Activated T-cell treated with anti-CD3 and anti-CD28 coated beads, Interleukin-2, amount 50 U/mL, for 4 hours (primary cell): Measurements from ENCODE around the gene EHD1. TPM values are rescaled to one million over a fixed set of nuclear protein-coding genes. Genes with fewer than 3 reads are reported as not detected.

Experiments
- ATAC-seq, 2 donors: fragments of 200-7000 bp; cut with Tn5 transposase; one replicate each; pipeline ENCODE4 v1.10.0; 2021
- DNase-seq: peaks from one replicate; pipeline ENCODE4 v3.0.0-alpha.2; 2020
- H3K27me3 Mint-ChIP-seq: one replicate; pipeline ENCODE4 v1.8.0; 2021; ENCODE audit warnings: low read depth, mixed read lengths
- H3K36me3 Mint-ChIP-seq: one replicate; pipeline ENCODE4 v1.8.0; 2022; ENCODE audit warnings: mixed read lengths; ENCODE audit not compliant: insufficient read depth
- H3K4me1 Mint-ChIP-seq: one replicate; pipeline ENCODE4 v1.8.0; 2021; ENCODE audit warnings: low read depth, mixed read lengths
- H3K4me3 Mint-ChIP-seq: one replicate; pipeline ENCODE4 v1.8.0; 2021; ENCODE audit warnings: mild to moderate bottlenecking, moderate library complexity, mixed read lengths
- H3K9me3 Mint-ChIP-seq: one replicate; pipeline ENCODE4 v1.8.0; 2021; ENCODE audit warnings: mixed read lengths
- total RNA-seq, 3 donors: library from RNA; stranded (reverse); gene quantifications; one replicate each; pipeline ENCODE4 v1.2.1, GENCODE V29; 2021

Gene EHD1
- total RNA-seq, 3 donors from 2014 or later = 86.3 to 121 (median 108) TPM

- Mint-ChIP-seq H3K36me3 (peaks cover 16% of the 10 kb centered on the region), H3K4me1 (peaks cover 14% of the 10 kb centered on the region)
- ATAC-seq = no peak
These were observed 22.4 kb upstream of the EHD1 start for GRCh38 chr11:64900774-64901173.

GRCh38 chr11:64900263-64900678 lies 21.9 kb upstream of the EHD1 start:
- H3K4me3 Mint-ChIP-seq = peak overlapping the region; percentile 48
- ATAC-seq (peak; percentile 100), DNase-seq (peak; percentile 60)

More at GRCh38 chr11:64900774-64901173, 22.4 kb upstream of the EHD1 start:
- Mint-ChIP-seq H3K9me3 (no peaks in the 10 kb centered on the region), H3K4me3 (no peak overlapping the region), H3K27me3 (no peaks in the 10 kb centered on the region)
- DNase-seq = no peak

GRCh38 chr11:64898541-64898940 lies 20.1 kb upstream of the EHD1 start:
- DNase-seq = no peak
- no peak for ATAC-seq
- no peak overlapping the region for H3K4me3 Mint-ChIP-seq
- H3K36me3 Mint-ChIP-seq = peaks cover 16% of the 10 kb centered on the region
- H3K4me1 Mint-ChIP-seq = peaks cover 16% of the 10 kb centered on the region
- no peaks in the 10 kb centered on the region for H3K9me3 Mint-ChIP-seq
- no peaks in the 10 kb centered on the region for H3K27me3 Mint-ChIP-seq

More at GRCh38 chr11:64900263-64900678, 21.9 kb upstream of the EHD1 start:
- Mint-ChIP-seq H3K4me1 (peaks cover 14% of the 10 kb centered on the region), H3K27me3 (no peaks in the 10 kb centered on the region), H3K36me3 (peaks cover 16% of the 10 kb centered on the region), H3K9me3 (no peaks in the 10 kb centered on the region)

GRCh38 chr11:64898076-64898445 lies 19.6 kb upstream of the EHD1 start:
- Mint-ChIP-seq H3K36me3 (peaks cover 16% of the 10 kb centered on the region), H3K27me3 (no peaks in the 10 kb centered on the region), H3K4me3 (no peak overlapping the region), H3K4me1 (peaks cover 16% of the 10 kb centered on the region), H3K9me3 (no peaks in the 10 kb centered on the region)
- no peak for ATAC-seq
- DNase-seq = no peak

- H3K4me3 Mint-ChIP-seq = no peak overlapping the region
- H3K36me3 Mint-ChIP-seq = peaks cover 16% of the 10 kb centered on the region
- DNase-seq = no peak
- no peak for ATAC-seq
- no peaks in the 10 kb centered on the region for H3K9me3 Mint-ChIP-seq
- H3K27me3 Mint-ChIP-seq = no peaks in the 10 kb centered on the region
- peaks cover 16% of the 10 kb centered on the region for H3K4me1 Mint-ChIP-seq
These were observed 19.1 kb upstream of the EHD1 start for GRCh38 chr11:64897381-64898075.

GRCh38 chr11:64896448-64897022 lies 18.1 kb upstream of the EHD1 start:
- H3K27me3 Mint-ChIP-seq = no peaks in the 10 kb centered on the region

GRCh38 chr11:64894812-64895452 lies 16.5 kb upstream of the EHD1 start:
- H3K36me3 Mint-ChIP-seq = peaks cover 7% of the 10 kb centered on the region
- peaks cover 6% of the 10 kb centered on the region for H3K4me1 Mint-ChIP-seq
- H3K9me3 Mint-ChIP-seq = no peaks in the 10 kb centered on the region
- no peaks in the 10 kb centered on the region for H3K27me3 Mint-ChIP-seq
- no peak overlapping the region for H3K4me3 Mint-ChIP-seq
- ATAC-seq (no peak), DNase-seq (no peak)

More at GRCh38 chr11:64896448-64897022, 18.1 kb upstream of the EHD1 start:
- Mint-ChIP-seq H3K36me3 (peaks cover 11% of the 10 kb centered on the region), H3K9me3 (no peaks in the 10 kb centered on the region), H3K4me3 (no peak overlapping the region), H3K4me1 (peaks cover 15% of the 10 kb centered on the region)
- ATAC-seq (no peak), DNase-seq (no peak)

GRCh38 chr11:64894070-64894811 lies 15.8 kb upstream of the EHD1 start:
- H3K4me3 Mint-ChIP-seq = no peak overlapping the region
- peaks cover 2% of the 10 kb centered on the region for H3K4me1 Mint-ChIP-seq
- H3K36me3 Mint-ChIP-seq = peaks cover 3% of the 10 kb centered on the region
- no peaks in the 10 kb centered on the region for H3K27me3 Mint-ChIP-seq
- DNase-seq (peak; percentile 93), ATAC-seq (peak; percentile 97)
- no peaks in the 10 kb centered on the region for H3K9me3 Mint-ChIP-seq

GRCh38 chr11:64893194-64894069 lies 15.0 kb upstream of the EHD1 start:
- no peaks in the 10 kb centered on the region for H3K27me3 Mint-ChIP-seq
- H3K4me1 Mint-ChIP-seq = peaks cover 2% of the 10 kb centered on the region
- H3K9me3 Mint-ChIP-seq = no peaks in the 10 kb centered on the region
- peaks cover 2% of the 10 kb centered on the region for H3K36me3 Mint-ChIP-seq
- ATAC-seq = no peak
- H3K4me3 Mint-ChIP-seq = no peak overlapping the region
- no peak for DNase-seq

GRCh38 chr11:64892838-64893193 lies 14.4 kb upstream of the EHD1 start:
- Mint-ChIP-seq H3K4me3 (no peak overlapping the region), H3K9me3 (no peaks in the 10 kb centered on the region)
- no peak for DNase-seq

GRCh38 chr11:64892411-64892831 lies 14.0 kb upstream of the EHD1 start:
- Mint-ChIP-seq H3K4me1 (peaks cover 8% of the 10 kb centered on the region), H3K4me3 (no peak overlapping the region), H3K27me3 (no peaks in the 10 kb centered on the region), H3K9me3 (no peaks in the 10 kb centered on the region), H3K36me3 (peaks cover 2% of the 10 kb centered on the region)
- ATAC-seq (no peak), DNase-seq (no peak)

More at GRCh38 chr11:64892838-64893193, 14.4 kb upstream of the EHD1 start:
- peaks cover 2% of the 10 kb centered on the region for H3K36me3 Mint-ChIP-seq
- H3K27me3 Mint-ChIP-seq = no peaks in the 10 kb centered on the region
- H3K4me1 Mint-ChIP-seq = peaks cover 7% of the 10 kb centered on the region
- ATAC-seq = no peak

GRCh38 chr11:64891880-64892279 lies 13.5 kb upstream of the EHD1 start:
- H3K36me3 Mint-ChIP-seq = no peaks in the 10 kb centered on the region
- DNase-seq (no peak), ATAC-seq (no peak)
- H3K4me3 Mint-ChIP-seq = no peak overlapping the region
- no peaks in the 10 kb centered on the region for H3K27me3 Mint-ChIP-seq
- H3K4me1 Mint-ChIP-seq = peaks cover 11% of the 10 kb centered on the region
- H3K9me3 Mint-ChIP-seq = no peaks in the 10 kb centered on the region

- no peak for ATAC-seq
- H3K9me3 Mint-ChIP-seq = no peaks in the 10 kb centered on the region
These were observed 12.9 kb upstream of the EHD1 start for GRCh38 chr11:64891215-64891848.

More at GRCh38 chr11:64891215-64891848, 12.9 kb upstream of the EHD1 start:
- no peaks in the 10 kb centered on the region for H3K36me3 Mint-ChIP-seq
- H3K27me3 Mint-ChIP-seq = no peaks in the 10 kb centered on the region
- no peak overlapping the region for H3K4me3 Mint-ChIP-seq
- DNase-seq = no peak
- peaks cover 11% of the 10 kb centered on the region for H3K4me1 Mint-ChIP-seq
